Ishikawa (cell line): ENCODE results near the gene LRRC41.

ENCODE experiments used
- CEBPB ChIP-seq: IDR thresholded peaks from 2 replicates; pipeline ENCODE4 v1.6.1; 2012
- CREB1 ChIP-seq: IDR thresholded peaks from 2 replicates; pipeline ENCODE4 v1.6.1; 2012; ENCODE audit warnings: low read depth
- EGR1 ChIP-seq: IDR thresholded peaks from 2 replicates; pipeline ENCODE4 v1.6.1; 2012
- EP300 ChIP-seq: IDR thresholded peaks from 2 replicates; pipeline ENCODE4 v1.6.1; 2012; ENCODE audit warnings: borderline replicate concordance
- FOXM1 ChIP-seq: IDR thresholded peaks from 2 replicates; pipeline ENCODE4 v1.6.1; 2012; ENCODE audit warnings: low read depth, borderline replicate concordance
- NFIC ChIP-seq: IDR thresholded peaks from 2 replicates; pipeline ENCODE4 v1.6.1; 2012
- RAD21 ChIP-seq: IDR thresholded peaks from 2 replicates; pipeline ENCODE4 v1.6.1; 2012; ENCODE audit warnings: low read depth
- TAF1 ChIP-seq: IDR thresholded peaks from 2 replicates; pipeline ENCODE4 v1.6.1; 2012; ENCODE audit warnings: low read depth, mild to moderate bottlenecking
- TCF12 ChIP-seq: IDR thresholded peaks from 2 replicates; pipeline ENCODE4 v1.6.1; 2012; ENCODE audit warnings: low read depth
- TEAD4 ChIP-seq: IDR thresholded peaks from 2 replicates; pipeline ENCODE4 v1.6.1; 2012
- YY1 ChIP-seq: IDR thresholded peaks from 2 replicates; pipeline ENCODE4 v1.6.1; 2012; ENCODE audit warnings: low read depth
- ZBTB7A ChIP-seq: IDR thresholded peaks from 2 replicates; pipeline ENCODE4 v1.6.1; 2012; ENCODE audit warnings: low read depth
- TF ChIP-seq, protein P1 (sequence below): IDR thresholded peaks from 2 replicates; pipeline ENCODE4 v1.6.1; 2012; ENCODE audit warnings: low read depth, mild to moderate bottlenecking
- TF ChIP-seq, protein P2 (sequence below): IDR thresholded peaks from 2 replicates; pipeline ENCODE4 v1.6.1; 2012
- TF ChIP-seq, protein P3 (sequence below): IDR thresholded peaks from 2 replicates; pipeline ENCODE4 v1.6.1; 2012

Gene LRRC41

DNA sequence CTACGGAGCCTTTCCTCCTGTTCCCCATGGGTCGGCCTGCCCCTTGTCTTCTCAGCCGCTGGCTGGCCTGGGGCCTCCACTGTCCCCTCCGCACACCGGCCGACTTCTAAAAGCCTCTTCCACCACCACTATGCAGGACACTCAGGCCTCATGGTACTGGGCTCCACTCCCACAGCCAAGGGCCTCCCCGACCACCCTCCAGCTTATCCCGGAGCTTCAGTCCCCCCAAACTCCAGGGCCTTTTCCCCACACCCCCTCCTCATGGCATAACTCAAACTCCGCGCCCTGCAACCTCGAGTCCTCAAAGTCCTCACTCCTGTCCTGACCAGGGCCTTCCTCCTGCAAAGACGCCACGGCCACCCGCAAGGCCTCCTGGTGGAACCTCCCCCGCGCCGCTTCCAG is 2.0 kb downstream of the LRRC41 start:
- no peak for TF ChIP-seq FOXM1

DNA sequence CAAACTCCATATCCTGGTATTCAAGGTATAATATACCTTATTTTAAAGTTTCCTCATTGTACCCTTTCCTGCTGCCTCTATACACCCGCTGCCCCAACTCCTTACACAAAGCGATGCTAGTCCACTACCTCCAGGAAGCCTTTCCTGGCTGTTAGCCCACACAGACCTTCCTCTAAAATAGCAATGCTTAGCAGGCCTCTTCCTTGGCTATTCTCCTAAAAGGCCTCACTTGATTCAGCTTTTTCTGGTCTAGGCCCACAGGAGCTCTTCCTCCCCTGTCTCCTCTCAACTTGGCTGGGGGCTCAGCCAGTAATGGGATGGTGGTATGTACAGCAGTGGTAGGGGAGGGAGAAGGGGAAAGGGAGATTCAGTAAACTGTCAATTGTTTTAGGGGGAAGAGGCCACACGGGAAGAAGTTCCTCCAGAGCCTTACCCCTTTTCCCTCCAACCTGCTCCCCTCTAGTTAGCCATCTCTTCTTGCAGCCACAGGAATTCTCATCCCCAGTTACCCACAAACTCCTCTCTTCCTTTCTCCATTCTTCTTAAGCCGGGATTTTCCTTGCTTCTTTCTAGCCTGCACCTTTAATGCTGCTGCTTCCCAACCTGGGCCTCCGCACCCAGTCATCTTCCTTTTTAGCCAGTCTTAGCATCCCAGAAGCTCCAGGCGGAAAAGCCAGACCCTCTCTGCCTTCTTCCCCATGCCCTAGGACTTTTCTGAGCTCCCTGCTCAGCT is 2.6 kb downstream of the LRRC41 start:
- peak; percentile 8; the same call in 1 of the 2 replicates for TF ChIP-seq EP300
- TF ChIP-seq TAF1, result no peak

DNA sequence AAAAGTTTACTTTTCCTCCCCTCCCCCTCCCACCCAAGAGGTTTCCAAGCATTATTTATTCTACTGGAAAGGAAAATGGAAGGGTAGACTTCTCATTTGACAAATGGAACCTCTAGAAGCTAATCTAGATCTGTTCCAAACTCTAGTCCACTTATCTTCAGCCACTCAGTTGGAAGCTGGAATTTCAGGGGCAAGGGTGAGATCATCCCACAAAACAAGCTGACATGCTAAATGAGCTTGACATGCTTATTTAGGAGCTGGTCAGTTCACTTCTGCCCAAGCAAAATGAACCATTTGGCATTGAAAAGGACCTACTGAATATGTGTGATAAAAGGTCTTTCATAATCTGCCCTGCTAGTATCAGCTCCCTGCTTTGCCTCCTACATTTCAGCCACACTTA is 5.0 kb downstream of the LRRC41 start:
- TF ChIP-seq EP300, result no peak
- no peak for TF ChIP-seq TCF12
- TF ChIP-seq CREB1, result no peak
- TF ChIP-seq, protein P1, sequence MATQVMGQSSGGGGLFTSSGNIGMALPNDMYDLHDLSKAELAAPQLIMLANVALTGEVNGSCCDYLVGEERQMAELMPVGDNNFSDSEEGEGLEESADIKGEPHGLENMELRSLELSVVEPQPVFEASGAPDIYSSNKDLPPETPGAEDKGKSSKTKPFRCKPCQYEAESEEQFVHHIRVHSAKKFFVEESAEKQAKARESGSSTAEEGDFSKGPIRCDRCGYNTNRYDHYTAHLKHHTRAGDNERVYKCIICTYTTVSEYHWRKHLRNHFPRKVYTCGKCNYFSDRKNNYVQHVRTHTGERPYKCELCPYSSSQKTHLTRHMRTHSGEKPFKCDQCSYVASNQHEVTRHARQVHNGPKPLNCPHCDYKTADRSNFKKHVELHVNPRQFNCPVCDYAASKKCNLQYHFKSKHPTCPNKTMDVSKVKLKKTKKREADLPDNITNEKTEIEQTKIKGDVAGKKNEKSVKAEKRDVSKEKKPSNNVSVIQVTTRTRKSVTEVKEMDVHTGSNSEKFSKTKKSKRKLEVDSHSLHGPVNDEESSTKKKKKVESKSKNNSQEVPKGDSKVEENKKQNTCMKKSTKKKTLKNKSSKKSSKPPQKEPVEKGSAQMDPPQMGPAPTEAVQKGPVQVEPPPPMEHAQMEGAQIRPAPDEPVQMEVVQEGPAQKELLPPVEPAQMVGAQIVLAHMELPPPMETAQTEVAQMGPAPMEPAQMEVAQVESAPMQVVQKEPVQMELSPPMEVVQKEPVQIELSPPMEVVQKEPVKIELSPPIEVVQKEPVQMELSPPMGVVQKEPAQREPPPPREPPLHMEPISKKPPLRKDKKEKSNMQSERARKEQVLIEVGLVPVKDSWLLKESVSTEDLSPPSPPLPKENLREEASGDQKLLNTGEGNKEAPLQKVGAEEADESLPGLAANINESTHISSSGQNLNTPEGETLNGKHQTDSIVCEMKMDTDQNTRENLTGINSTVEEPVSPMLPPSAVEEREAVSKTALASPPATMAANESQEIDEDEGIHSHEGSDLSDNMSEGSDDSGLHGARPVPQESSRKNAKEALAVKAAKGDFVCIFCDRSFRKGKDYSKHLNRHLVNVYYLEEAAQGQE, result no peak
- TF ChIP-seq, protein P2, sequence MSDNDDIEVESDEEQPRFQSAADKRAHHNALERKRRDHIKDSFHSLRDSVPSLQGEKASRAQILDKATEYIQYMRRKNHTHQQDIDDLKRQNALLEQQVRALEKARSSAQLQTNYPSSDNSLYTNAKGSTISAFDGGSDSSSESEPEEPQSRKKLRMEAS, result no peak
- TF ChIP-seq YY1, result no peak
- TF ChIP-seq TAF1, result no peak
- TF ChIP-seq, protein P3, sequence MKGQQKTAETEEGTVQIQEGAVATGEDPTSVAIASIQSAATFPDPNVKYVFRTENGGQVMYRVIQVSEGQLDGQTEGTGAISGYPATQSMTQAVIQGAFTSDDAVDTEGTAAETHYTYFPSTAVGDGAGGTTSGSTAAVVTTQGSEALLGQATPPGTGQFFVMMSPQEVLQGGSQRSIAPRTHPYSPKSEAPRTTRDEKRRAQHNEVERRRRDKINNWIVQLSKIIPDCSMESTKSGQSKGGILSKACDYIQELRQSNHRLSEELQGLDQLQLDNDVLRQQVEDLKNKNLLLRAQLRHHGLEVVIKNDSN, result no peak
- no peak for TF ChIP-seq TEAD4
- no peak for TF ChIP-seq CEBPB
- TF ChIP-seq RAD21, result no peak
- TF ChIP-seq FOXM1, result no peak

DNA sequence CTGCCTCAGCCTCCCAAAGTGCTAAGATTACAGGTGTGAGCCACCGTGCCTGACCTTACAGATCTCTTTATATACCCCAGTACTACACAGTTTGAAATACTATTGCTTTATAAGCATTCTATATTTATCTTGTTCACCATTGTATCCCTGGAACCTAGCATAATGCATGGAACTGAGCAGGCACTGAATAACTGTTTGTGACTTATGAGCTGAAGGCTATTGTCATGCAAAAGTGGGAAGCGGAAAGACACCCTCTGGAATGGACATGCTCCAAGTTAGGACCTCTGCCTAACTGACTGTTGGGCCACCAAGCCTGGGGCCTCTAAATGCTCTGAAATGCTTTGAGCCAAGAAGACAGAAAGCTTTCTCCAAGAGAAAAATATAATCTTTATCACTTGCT is 8.1 kb downstream of the LRRC41 start:
- no peak for TF ChIP-seq TAF1
- TF ChIP-seq, protein P2, result no peak
- no peak for TF ChIP-seq EGR1
- TF ChIP-seq TEAD4, result no peak
- TF ChIP-seq ZBTB7A, result no peak

DNA sequence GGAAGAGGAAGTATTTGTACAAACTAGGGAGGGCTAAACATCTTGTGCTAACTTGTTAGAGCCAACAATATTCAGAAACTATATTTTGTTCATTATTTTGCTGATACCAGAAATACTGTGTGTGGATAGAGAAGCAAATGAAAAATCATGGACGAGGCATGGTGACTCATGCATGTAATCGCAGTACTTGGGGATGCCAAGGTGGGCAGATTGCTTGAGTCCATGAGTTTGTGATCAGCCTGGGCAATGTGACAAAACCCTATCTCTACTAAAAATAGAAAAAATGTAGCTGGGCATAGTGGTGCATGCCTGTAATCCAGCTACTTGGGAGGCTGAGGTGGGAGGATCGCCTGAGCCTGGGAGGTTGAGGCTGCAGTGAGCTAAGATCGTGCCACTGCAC is 13.4 kb downstream of the LRRC41 start:
- TF ChIP-seq, protein P2, result no peak
- TF ChIP-seq CEBPB (no peak), TEAD4 (no peak), RAD21 (no peak), YY1 (no peak), EP300 (no peak), TAF1 (no peak), TCF12 (no peak), EGR1 (no peak), ZBTB7A (no peak), NFIC (no peak)
- TF ChIP-seq, protein P1, result no peak
- TF ChIP-seq, protein P3, result no peak

DNA sequence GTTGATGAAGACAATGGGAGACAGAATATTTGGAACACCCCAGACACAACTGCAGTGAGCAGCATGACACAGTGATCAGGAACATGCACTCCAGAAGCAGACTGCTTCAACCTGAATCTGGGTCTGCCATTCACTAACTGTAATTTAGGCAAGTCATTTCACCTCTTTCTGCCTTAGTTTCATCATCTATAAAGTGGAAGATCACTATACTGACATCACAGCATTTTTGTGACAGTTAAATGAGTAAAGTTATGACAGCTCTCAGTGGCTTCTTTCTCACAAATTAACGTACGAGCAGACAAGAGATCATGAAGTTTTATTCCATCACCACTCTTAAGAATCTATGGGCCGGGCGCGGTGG is 14.3 kb downstream of the LRRC41 start:
- TF ChIP-seq TCF12 (no peak), EP300 (no peak), CEBPB (no peak), FOXM1 (no peak), YY1 (no peak), EGR1 (no peak), CREB1 (no peak), TAF1 (no peak), NFIC (no peak)
- TF ChIP-seq, protein P2, result no peak
